VCaP (cell line): ENCODE results near the gene PDZD2.

ENCODE experiments used
- H3K27ac ChIP-seq: fragments of 450-650 bp; 2 replicates; pipeline ENCODE4 v1.5.1; 2017
- TF ChIP-seq, protein P1 (sequence below): fragments of 450-650 bp; conservative IDR thresholded peaks from 2 replicates; pipeline ENCODE4 v1.5.1; 2017; ENCODE audit warnings: mild to moderate bottlenecking, moderate library complexity

Gene PDZD2

DNA sequence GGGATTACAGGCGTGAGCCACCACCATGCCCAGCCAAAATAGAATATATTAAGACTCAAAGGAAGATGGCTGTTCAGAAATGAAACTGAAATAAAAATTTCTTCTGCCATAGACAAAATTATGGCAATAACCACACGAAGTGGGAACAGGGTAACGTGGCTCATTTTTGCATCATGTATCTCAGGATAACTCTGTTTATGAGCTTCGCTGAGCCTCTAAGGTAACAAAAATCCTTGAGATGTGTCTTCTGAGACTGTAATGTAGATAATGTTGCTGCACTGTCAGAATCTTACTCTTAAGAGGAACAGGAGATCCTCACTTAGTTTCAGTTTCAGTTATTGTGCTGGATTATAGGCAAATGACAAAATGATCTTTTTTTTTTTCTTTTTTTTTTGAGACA is 381.3 kb downstream of the PDZD2 start:
- TF ChIP-seq, protein P1, sequence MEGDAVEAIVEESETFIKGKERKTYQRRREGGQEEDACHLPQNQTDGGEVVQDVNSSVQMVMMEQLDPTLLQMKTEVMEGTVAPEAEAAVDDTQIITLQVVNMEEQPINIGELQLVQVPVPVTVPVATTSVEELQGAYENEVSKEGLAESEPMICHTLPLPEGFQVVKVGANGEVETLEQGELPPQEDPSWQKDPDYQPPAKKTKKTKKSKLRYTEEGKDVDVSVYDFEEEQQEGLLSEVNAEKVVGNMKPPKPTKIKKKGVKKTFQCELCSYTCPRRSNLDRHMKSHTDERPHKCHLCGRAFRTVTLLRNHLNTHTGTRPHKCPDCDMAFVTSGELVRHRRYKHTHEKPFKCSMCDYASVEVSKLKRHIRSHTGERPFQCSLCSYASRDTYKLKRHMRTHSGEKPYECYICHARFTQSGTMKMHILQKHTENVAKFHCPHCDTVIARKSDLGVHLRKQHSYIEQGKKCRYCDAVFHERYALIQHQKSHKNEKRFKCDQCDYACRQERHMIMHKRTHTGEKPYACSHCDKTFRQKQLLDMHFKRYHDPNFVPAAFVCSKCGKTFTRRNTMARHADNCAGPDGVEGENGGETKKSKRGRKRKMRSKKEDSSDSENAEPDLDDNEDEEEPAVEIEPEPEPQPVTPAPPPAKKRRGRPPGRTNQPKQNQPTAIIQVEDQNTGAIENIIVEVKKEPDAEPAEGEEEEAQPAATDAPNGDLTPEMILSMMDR, result no peak
- H3K27ac ChIP-seq, result no peak overlapping the region

DNA sequence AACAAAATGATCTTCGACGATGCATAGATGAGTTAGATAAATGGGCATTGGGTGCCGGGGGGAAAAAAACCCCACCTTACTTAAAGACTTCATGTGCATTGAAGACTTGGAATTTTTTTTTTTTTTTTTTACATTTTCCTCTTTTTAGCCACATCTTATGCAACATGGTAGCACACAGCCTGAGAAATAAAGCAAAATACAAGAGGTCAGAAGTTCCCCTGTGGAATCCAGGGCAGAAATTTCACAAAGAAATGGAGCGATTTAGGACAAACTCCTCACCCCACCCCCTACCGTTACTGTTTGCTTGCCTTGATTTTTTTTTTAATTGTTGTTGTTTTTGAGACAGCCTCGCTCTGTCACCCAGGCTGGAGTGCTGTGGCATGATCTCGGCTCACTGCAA is 382.0 kb downstream of the PDZD2 start:
- TF ChIP-seq, protein P1, result no peak
- no peak overlapping the region for H3K27ac ChIP-seq

DNA sequence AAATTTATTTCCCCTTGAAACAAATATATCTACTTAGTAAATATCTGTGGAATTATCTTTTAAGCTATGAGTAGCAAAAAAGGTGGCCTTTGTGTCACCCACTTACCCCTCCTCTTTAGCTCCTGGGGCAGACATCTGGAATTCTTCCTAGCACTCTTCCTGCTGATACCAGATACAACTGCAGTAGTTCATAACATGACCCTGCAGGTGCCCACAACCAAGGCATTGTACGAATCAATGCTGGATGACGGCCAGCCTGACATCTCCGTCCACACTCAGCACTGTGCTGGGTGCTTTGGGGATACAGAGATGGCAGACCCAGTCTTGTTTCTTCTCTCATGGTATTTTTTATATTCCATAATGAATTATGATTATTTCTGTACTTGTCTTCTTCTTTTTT is 382.8 kb downstream of the PDZD2 start:
- H3K27ac ChIP-seq, result no peak overlapping the region
- TF ChIP-seq, protein P1, result no peak

DNA sequence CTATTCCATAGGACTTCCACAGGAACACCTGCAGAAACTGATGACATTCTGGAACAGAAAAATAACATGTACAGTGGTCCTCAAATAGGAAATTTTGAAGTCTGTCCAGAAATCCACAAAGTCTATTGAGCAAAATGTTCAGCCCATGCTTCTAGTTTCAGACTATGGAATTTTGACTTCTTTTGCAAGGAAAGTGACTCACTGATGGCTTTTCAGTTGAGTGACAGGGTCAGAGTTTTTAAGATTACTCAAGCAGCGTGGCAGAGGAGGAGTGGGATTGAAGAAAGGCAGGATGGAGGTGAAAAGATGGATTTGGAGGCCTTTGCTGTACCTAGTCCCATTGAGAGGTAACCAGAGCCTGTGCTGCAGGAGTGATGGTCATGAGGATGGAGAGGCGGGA is 383.7 kb downstream of the PDZD2 start:
- TF ChIP-seq, protein P1, result no peak
- H3K27ac ChIP-seq, result no peak overlapping the region

DNA sequence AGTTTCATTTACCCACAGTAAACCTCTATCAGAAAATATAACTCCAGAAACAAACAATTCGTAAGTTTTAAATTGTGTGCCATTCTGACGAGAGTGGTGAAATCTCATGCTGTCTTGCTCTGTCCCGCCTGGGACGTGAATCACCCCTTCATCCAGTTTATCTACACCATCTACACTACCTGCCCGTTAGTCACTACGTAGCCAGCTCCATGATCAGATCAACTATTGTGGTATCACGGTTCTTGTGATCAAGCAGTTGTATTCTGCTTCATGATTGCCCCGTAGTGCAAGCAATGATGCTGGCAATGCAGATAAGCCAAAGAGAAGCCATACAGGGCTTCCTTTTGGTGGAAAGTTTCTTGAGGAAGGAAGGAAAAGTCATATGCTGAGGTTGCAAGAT is 384.9 kb downstream of the PDZD2 start:
- H3K27ac ChIP-seq, result no peak overlapping the region
- TF ChIP-seq, protein P1, result no peak

DNA sequence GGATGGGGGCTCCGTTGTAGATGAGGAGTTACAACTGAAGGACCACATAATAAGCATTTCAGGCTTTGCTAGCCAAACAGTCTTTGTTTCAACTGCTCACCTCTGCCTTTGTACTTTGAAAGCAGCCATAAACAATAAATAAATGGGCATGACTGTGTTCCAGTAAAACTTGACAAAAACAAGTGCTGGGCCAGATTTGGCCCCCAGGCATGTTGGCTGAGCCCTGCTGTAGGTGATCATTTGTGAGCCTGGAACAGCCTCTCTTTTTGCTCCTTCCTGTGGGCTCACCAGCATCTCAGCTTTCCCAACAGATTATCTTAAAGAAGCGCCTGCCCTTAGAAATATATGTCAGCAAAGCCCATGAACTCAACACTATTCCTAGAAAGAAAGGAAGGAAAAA is 385.8 kb downstream of the PDZD2 start:
- H3K27ac ChIP-seq, result no peak overlapping the region

DNA sequence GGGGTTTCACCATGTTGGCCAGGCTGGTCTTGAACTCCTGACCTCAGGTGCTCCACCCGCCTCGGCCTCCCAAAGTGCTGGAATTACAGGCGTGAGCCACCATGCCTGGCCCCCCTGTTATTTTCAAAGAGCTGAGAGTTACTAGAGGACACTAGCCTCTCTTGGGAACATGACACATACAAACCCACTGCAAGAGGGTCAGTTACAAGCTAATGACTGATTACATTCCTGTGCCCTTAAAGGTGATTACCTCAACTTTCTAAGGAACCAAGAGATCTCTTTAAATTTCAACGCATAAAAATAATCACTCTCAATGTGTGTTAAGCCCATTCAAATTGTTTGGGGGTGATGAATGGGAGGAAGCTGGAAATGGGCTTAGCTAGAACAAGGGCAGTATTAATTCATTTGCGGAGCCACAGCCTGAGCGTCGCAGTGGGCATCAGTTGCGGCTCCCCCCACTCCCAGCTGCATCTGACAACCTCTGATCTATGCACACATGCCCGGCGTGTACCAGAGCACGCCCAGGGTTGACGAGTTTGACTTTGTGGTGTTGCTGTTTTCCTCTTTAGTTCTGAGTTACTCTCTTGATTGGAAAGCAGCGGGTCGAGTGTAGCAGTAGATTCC is 388.3 kb downstream of the PDZD2 start:
- no peak overlapping the region for H3K27ac ChIP-seq
- TF ChIP-seq, protein P1, result no peak

More for the DNA sequence above, 385.8 kb downstream of the PDZD2 start:
- TF ChIP-seq, protein P1, result no peak
